Muscle layer of colon (tissue), 2 donors: ENCODE measurements around the gene KISS1.

Experiments used
- H3K27ac ChIP-seq: one replicate; pipeline ENCODE4 v1.7.0; 2013; ENCODE audit warnings: low read depth, mild to moderate bottlenecking, low read length, moderate library complexity
- H3K27me3 ChIP-seq, 2 donors: one replicate each; pipeline ENCODE4 v1.7.0; 2013; ENCODE audit warnings: low read length in 2 of 2, mild to moderate bottlenecking in 2 of 2; ENCODE audit not compliant: insufficient read depth in 2 of 2, control insufficient read depth in 1 of 2
- H3K36me3 ChIP-seq: one replicate; pipeline ENCODE4 v1.7.0; 2013; ENCODE audit warnings: mild to moderate bottlenecking, low read length; ENCODE audit not compliant: insufficient read depth
- H3K4me1 ChIP-seq: one replicate; pipeline ENCODE4 v1.7.0; 2013; ENCODE audit warnings: mild to moderate bottlenecking, low read length; ENCODE audit not compliant: insufficient read depth
- H3K4me3 ChIP-seq, 2 donors: one replicate each; pipeline ENCODE4 v1.7.0; 2013; ENCODE audit warnings: low read length in 2 of 2, low read depth in 1 of 2, mild to moderate bottlenecking in 1 of 2, moderate library complexity in 1 of 2
- H3K9ac ChIP-seq: one replicate; pipeline ENCODE4 v1.7.0; 2013; ENCODE audit warnings: low read length
- H3K9me3 ChIP-seq: one replicate; pipeline ENCODE4 v1.7.0; 2013; ENCODE audit warnings: mild to moderate bottlenecking, low read length
- donor health status: abdominal sarcoma.
- donor health status: Adenocarcinoma of cecum.

KISS1 gene

GRCh38 chr1:204202481-204202880, 6.2 kb upstream of the KISS1 start:
- Histone ChIP-seq H3K27me3 (peaks cover 0 to 7% of the 10 kb centered on the region in 2 donors), H3K9me3 (no peaks in the 10 kb centered on the region), H3K9ac (no peak overlapping the region), H3K27ac (no peak overlapping the region), H3K4me3 (no peak overlapping the region), H3K4me1 (no peaks in the 10 kb centered on the region), H3K36me3 (no peaks in the 10 kb centered on the region)

DNA sequence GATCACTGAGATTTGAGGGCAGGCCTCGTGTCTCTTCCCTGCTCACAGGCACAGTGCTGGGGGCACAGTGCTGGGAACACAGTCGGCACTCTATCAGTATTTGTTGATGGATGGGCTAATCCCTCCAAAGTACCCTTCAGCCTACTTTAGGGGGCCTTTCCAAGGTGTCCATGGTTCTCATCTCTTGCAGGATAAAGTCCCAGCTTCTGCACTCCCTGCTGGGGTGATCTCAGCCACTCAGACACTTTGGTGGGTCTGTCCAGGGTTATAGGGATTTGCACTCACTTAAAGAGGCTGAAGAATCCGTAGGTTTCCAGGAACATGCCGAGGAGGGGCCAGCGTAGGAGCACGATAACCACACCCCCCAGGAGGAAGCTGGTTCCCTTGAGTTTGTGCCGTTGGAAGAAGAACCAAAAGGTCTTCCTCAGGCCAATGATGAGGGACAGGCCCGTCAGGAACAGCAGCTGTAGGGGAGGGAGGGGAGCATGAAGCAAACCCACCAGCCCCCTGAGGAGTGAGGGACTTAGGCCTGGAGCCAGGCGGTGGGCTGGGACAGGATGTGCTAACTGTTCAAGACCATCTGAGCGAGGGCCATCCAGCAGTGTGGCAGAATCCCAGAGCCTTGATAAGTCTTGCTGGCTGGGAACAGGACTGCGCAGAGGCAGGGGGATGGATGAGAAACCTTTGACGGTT, 5.2 kb upstream of the KISS1 start:
- H3K36me3 ChIP-seq, result no peaks in the 10 kb centered on the region
- no peak overlapping the region for H3K9ac ChIP-seq
- no peak overlapping the region for H3K4me3 ChIP-seq
- H3K9me3 ChIP-seq, result no peaks in the 10 kb centered on the region
- no peaks in the 10 kb centered on the region for H3K4me1 ChIP-seq
- H3K27me3 ChIP-seq, result peaks cover 0 to 7% of the 10 kb centered on the region in 2 donors
- H3K27ac ChIP-seq, result no peak overlapping the region

GRCh38 chr1:204199579-204199978, 3.3 kb upstream of the KISS1 start:
- no peak overlapping the region for H3K9ac ChIP-seq
- no peak overlapping the region for H3K27ac ChIP-seq
- no peaks in the 10 kb centered on the region for H3K36me3 ChIP-seq
- peaks cover 0 to 7% of the 10 kb centered on the region in 2 donors for H3K27me3 ChIP-seq
- no peaks in the 10 kb centered on the region for H3K4me1 ChIP-seq
- H3K4me3 ChIP-seq, result no peak overlapping the region
- H3K9me3 ChIP-seq, result no peaks in the 10 kb centered on the region

GRCh38 chr1:204198348-204199340, 2.4 kb upstream of the KISS1 start:
- H3K36me3 ChIP-seq, result no peaks in the 10 kb centered on the region
- H3K4me1 ChIP-seq, result no peaks in the 10 kb centered on the region
- H3K9ac ChIP-seq, result no peak overlapping the region
- H3K27me3 ChIP-seq, result peaks cover 0 to 7% of the 10 kb centered on the region in 2 donors
- no peak overlapping the region for H3K27ac ChIP-seq
- no peaks in the 10 kb centered on the region for H3K9me3 ChIP-seq
- no peak overlapping the region for H3K4me3 ChIP-seq

- Histone ChIP-seq H3K27ac (no peak overlapping the region), H3K4me1 (no peaks in the 10 kb centered on the region), H3K36me3 (no peaks in the 10 kb centered on the region), H3K4me3 (no peak overlapping the region), H3K9ac (no peak overlapping the region), H3K9me3 (no peaks in the 10 kb centered on the region), H3K27me3 (peaks cover 0 to 10% of the 10 kb centered on the region in 2 donors)
Observed at GRCh38 chr1:204197068-204197467, 777 bp upstream of the KISS1 start.

DNA sequence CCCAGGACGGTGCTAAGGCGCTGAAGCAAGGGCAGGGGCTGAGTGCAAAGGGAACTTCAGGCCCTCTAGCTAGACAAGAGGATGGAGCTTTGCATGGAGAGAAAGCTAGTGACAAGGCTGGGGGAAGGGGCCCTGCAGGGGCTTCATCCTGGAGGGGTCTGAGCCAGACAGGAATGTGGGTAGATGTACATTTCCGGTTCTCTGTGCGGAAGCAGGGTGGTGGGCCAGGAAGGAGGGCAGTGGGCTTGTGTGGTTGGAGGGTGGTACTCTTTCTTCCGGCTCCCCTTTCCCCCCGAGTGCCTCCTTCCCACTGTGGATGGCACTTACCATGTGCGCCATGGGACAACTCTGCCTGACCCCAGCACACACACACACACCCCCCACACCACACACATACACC, 1.5 kb downstream of the KISS1 start:
- H3K4me3 ChIP-seq, result no peak overlapping the region
- H3K9ac ChIP-seq, result no peak overlapping the region
- H3K27me3 ChIP-seq, result peaks cover 0 to 3% of the 10 kb centered on the region in 2 donors

GRCh38 chr1:204194080-204194479, 2.2 kb downstream of the KISS1 start:
- no peak overlapping the region for H3K27ac ChIP-seq
- no peaks in the 10 kb centered on the region for H3K4me1 ChIP-seq
- H3K36me3 ChIP-seq, result no peaks in the 10 kb centered on the region
- H3K4me3 ChIP-seq, result no peak overlapping the region
- peaks cover 0 to 3% of the 10 kb centered on the region in 2 donors for H3K27me3 ChIP-seq
- H3K9me3 ChIP-seq, result no peaks in the 10 kb centered on the region
- no peak overlapping the region for H3K9ac ChIP-seq

More for the DNA sequence above, 1.5 kb downstream of the KISS1 start:
- no peaks in the 10 kb centered on the region for H3K4me1 ChIP-seq
- H3K36me3 ChIP-seq, result no peaks in the 10 kb centered on the region
- no peaks in the 10 kb centered on the region for H3K9me3 ChIP-seq
- H3K27ac ChIP-seq, result no peak overlapping the region

DNA sequence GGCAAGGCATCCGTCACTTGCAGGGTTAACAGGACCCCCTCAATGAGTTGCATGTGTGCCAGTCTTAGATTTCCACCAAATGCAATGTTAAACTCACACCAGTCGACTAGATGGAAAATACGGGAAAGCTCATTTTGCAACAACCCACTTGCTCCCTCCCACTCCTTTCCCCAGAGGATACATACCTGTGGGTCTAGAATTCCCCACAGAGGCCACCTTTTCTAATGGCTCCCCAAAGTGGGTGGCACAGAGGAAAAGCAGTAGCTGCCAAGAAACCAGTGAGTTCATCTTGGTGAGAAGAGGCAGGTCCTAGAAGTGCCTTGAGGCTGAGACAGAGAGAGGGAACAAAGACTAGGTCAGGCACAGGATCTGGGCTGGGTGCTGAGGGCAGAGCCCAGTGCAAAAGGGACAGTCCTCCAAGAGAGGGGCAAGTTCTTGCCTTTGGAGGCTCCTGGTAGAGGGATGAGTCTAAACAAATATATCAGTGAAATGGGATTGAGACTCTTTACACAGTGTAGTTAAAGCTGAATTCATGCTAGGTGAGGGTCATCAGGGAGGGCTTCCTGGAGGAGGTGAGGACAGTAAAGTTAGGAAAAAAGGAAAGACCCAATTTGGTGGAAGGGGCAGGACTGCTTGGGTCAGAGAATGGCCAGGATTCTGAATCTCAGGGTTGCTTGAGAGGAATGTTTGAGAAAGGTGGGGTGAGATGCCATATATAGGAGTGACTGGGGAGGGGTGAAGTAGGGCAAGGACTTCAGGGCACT, 3.5 kb downstream of the KISS1 start:
- Histone ChIP-seq H3K9me3 (no peaks in the 10 kb centered on the region), H3K9ac (no peak overlapping the region), H3K27ac (no peak overlapping the region), H3K4me1 (no peaks in the 10 kb centered on the region), H3K27me3 (peaks cover 0 to 3% of the 10 kb centered on the region in 2 donors), H3K36me3 (no peaks in the 10 kb centered on the region), H3K4me3 (no peak overlapping the region)

DNA sequence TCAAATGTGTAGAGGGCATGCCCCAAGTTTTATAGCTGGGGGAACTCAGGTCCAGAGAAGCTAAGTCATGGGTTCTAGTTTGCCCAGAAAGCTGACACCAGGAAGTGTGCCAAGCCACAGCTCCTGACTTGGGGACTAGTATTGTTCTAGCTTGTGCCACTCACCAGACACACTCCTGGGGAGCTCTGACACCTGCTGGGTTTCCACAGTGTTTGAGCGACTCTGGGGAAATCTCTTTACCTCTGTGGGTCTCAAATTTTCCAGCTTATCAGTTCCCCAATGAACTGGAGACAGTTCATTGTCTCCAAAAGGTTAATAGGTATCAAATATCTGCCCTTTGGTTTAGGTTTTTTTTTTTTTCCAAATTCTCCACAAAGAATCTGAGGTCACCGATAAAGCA, 4.2 kb downstream of the KISS1 start:
- no peak overlapping the region for H3K9ac ChIP-seq
- H3K36me3 ChIP-seq, result no peaks in the 10 kb centered on the region
- H3K9me3 ChIP-seq, result no peaks in the 10 kb centered on the region
- H3K27me3 ChIP-seq, result peaks cover 2 to 3% of the 10 kb centered on the region in 2 donors
- H3K4me1 ChIP-seq, result no peaks in the 10 kb centered on the region
- H3K4me3 ChIP-seq, result no peak overlapping the region
- H3K27ac ChIP-seq, result no peak overlapping the region

GRCh38 chr1:204191456-204191855, 4.8 kb downstream of the KISS1 start:
- Histone ChIP-seq H3K9me3 (no peaks in the 10 kb centered on the region), H3K4me3 (no peak overlapping the region), H3K27ac (no peak overlapping the region), H3K4me1 (no peaks in the 10 kb centered on the region), H3K27me3 (peaks cover 3 to 4% of the 10 kb centered on the region in 2 donors), H3K36me3 (no peaks in the 10 kb centered on the region), H3K9ac (no peak overlapping the region)
